H1 (cell line): ENCODE measurements around the gene KLHL24. TPM values are rescaled to one million over a fixed set of nuclear protein-coding genes. Genes with fewer than 3 reads are reported as not detected.

ENCODE experiments used
- CTCF ChIA-PET: fragments of 300-600 bp; sonication (Branson Sonifier 250); formaldehyde crosslinking; loops from one replicate; lab custom pipeline; 2021; ENCODE audit not compliant: partially characterized antibody; lab: Charles Lee
- POLR2A ChIA-PET: fragments of 300-600 bp; sonication (Branson Sonifier 250); formaldehyde crosslinking; loops from one replicate; lab custom pipeline; 2021; ENCODE audit warnings: inconsistent platforms; ENCODE audit not compliant: partially characterized antibody; lab: Charles Lee
- DNase-seq, 2 experiments: peaks; one replicate each; pipeline versions ENCODE4 v3.0.0 to v3.0.0-alpha.2; 2010 to 2022; ENCODE audit warnings: low spot score in 2 of 2, low read depth in 1 of 2, mixed read lengths in 1 of 2
- FAIRE-seq: peaks from 2 replicates; lab custom pipeline; 2011; peaks lifted over from hg19 to GRCh38; lab: Jason Lieb, UNC
- H2AFZ ChIP-seq: 2 replicates; pipeline ENCODE4 v1.8.1; 2012; ENCODE audit warnings: low read length, inconsistent platforms
- H2AK5ac ChIP-seq: 2 replicates; pipeline ENCODE4 v1.6.1; 2013; ENCODE audit warnings: low read depth, low read length
- H2BK120ac ChIP-seq: replicated peaks from 2 replicates; pipeline ENCODE3; 2013; ENCODE audit warnings: low read depth, low read length, inconsistent platforms
- H2BK12ac ChIP-seq: 2 replicates; pipeline ENCODE4 v1.6.1; 2013; ENCODE audit warnings: low read depth, low read length
- H2BK15ac ChIP-seq: 2 replicates; pipeline ENCODE4 v1.6.1; 2013; ENCODE audit warnings: low read length
- H2BK20ac ChIP-seq: 2 replicates; pipeline ENCODE4 v1.6.1; 2013; ENCODE audit warnings: low read length
- H2BK5ac ChIP-seq: 2 replicates; pipeline ENCODE4 v1.6.1; 2013; ENCODE audit warnings: low read depth, low read length
- H3K14ac ChIP-seq: 2 replicates; pipeline ENCODE4 v1.6.1; 2013; ENCODE audit warnings: inconsistent platforms; ENCODE audit not compliant: insufficient read length
- H3K18ac ChIP-seq: 2 replicates; pipeline ENCODE4 v1.6.1; 2013; ENCODE audit warnings: low read length; ENCODE audit errors: extremely low read depth
- H3K23ac ChIP-seq: 2 replicates; pipeline ENCODE4 v1.6.1; 2013; ENCODE audit warnings: inconsistent platforms; ENCODE audit not compliant: insufficient read length
- H3K23me2 ChIP-seq: 2 replicates; pipeline ENCODE4 v1.6.1; 2013; ENCODE audit warnings: low read depth, low read length
- H3K27ac ChIP-seq: 2 replicates; pipeline ENCODE4 v1.6.1; 2011; ENCODE audit warnings: low read depth, low read length, inconsistent platforms
- H3K27me3 ChIP-seq, 4 experiments: replicated peaks in 1 of 4; 1 replicate in 1 of 4; 2 replicates in 3 of 4; pipeline versions ENCODE4 v1.6.1 to v1.8.1; 2011 to 2013; ENCODE audit warnings: low read length in 3 of 4, mild to moderate bottlenecking in 3 of 4, inconsistent platforms in 2 of 4, mixed read lengths in 2 of 4, moderate library complexity in 1 of 4; ENCODE audit not compliant: control insufficient read depth in 3 of 4, insufficient read depth in 3 of 4; ENCODE audit errors: extremely low read depth in 1 of 4
- H3K36me3 ChIP-seq, 4 experiments: 2 replicates each; pipeline versions ENCODE4 v1.6.1 to v1.8.1; 2011 to 2013; ENCODE audit warnings: mild to moderate bottlenecking in 4 of 4, low read length in 3 of 4, moderate library complexity in 2 of 4, control low read depth in 1 of 4, inconsistent platforms in 1 of 4; ENCODE audit not compliant: insufficient read depth in 4 of 4, control insufficient read depth in 2 of 4
- H3K4ac ChIP-seq: replicated peaks from 2 replicates; pipeline ENCODE3; 2013; ENCODE audit warnings: low read length, low read depth, mixed read lengths, inconsistent platforms; ENCODE audit not compliant: insufficient read length
- H3K4me1 ChIP-seq, 4 experiments: replicated peaks in 1 of 4; 1 replicate in 1 of 4; 2 replicates in 3 of 4; pipeline versions ENCODE4 v1.6.1 to v1.8.1; 2011 to 2013; ENCODE audit warnings: low read length in 3 of 4, inconsistent platforms in 2 of 4, mixed read lengths in 1 of 4; ENCODE audit not compliant: insufficient read depth in 4 of 4, control insufficient read depth in 3 of 4
- H3K4me2 ChIP-seq, 2 experiments: 2 replicates each; pipeline versions ENCODE4 v1.6.1 to v1.8.1; 2011 to 2013; ENCODE audit warnings: low read depth in 2 of 2, low read length in 2 of 2, control low read depth in 1 of 2, inconsistent platforms in 1 of 2, mild to moderate bottlenecking in 1 of 2; ENCODE audit not compliant: insufficient read depth in 1 of 2
- H3K4me3 ChIP-seq, 4 experiments: fragments of 200-600, 300-600 bp in 1 of 4; sonication (generic), shearing (Covaris generic), sonication (Bioruptor Twin) in 1 of 4; 2 replicates each; pipeline versions ENCODE4 v1.5.1 to v1.8.1; 2011 to 2016; ENCODE audit warnings: low read length in 4 of 4, low read depth in 3 of 4, control low read depth in 2 of 4, inconsistent platforms in 2 of 4, mild to moderate bottlenecking in 2 of 4, mixed read lengths in 1 of 4, moderate library complexity in 1 of 4; ENCODE audit not compliant: insufficient read depth in 2 of 4; ENCODE audit errors: extremely low read depth in 1 of 4
- H3K56ac ChIP-seq: replicated peaks from 2 replicates; pipeline ENCODE3; 2013; ENCODE audit warnings: low read depth, mild to moderate bottlenecking, mixed read lengths, low read length, inconsistent platforms; ENCODE audit not compliant: insufficient read length
- H3K79me1 ChIP-seq: 2 replicates; pipeline ENCODE4 v1.6.1; 2013; ENCODE audit warnings: low read depth, low read length, control low read depth
- H3K79me2 ChIP-seq, 2 experiments: 2 replicates each; pipeline versions ENCODE4 v1.6.1 to v1.8.1; 2012 to 2013; ENCODE audit warnings: low read length in 2 of 2, mild to moderate bottlenecking in 2 of 2, inconsistent platforms in 1 of 2; ENCODE audit not compliant: insufficient read depth in 2 of 2, control insufficient read depth in 1 of 2
- H3K9ac ChIP-seq, 4 experiments: replicated peaks in 1 of 4; 1 replicate in 1 of 4; 2 replicates in 3 of 4; pipeline versions ENCODE4 v1.6.1 to v1.8.1; 2011 to 2013; ENCODE audit warnings: low read depth in 3 of 4, low read length in 3 of 4, control low read depth in 2 of 4, mild to moderate bottlenecking in 2 of 4, moderate library complexity in 2 of 4, inconsistent platforms in 1 of 4; ENCODE audit errors: extremely low read depth in 1 of 4
- H3K9me3 ChIP-seq, 2 experiments: 2 replicates each; pipeline versions ENCODE4 v1.6.1 to v1.8.1; 2012 to 2013; ENCODE audit warnings: mild to moderate bottlenecking in 2 of 2, moderate library complexity in 2 of 2, control low read depth in 1 of 2, inconsistent platforms in 1 of 2, low read depth in 1 of 2, low read length in 1 of 2, mixed read lengths in 1 of 2; ENCODE audit not compliant: insufficient read depth in 2 of 2
- H4K20me1 ChIP-seq, 2 experiments: replicated peaks in 1 of 2; 2 replicates each; pipeline versions ENCODE3 to v1.8.1; 2011 to 2013; ENCODE audit warnings: inconsistent platforms in 2 of 2, low read length in 2 of 2, mild to moderate bottlenecking in 1 of 2; ENCODE audit not compliant: insufficient read depth in 2 of 2, control insufficient read depth in 1 of 2
- H4K5ac ChIP-seq: 2 replicates; pipeline ENCODE4 v1.6.1; 2013; ENCODE audit warnings: low read length, low read depth, mixed read lengths, inconsistent platforms; ENCODE audit not compliant: insufficient read length
- H4K8ac ChIP-seq: 2 replicates; pipeline ENCODE4 v1.8.0; 2013; ENCODE audit warnings: mild to moderate bottlenecking, moderate library complexity, low read length, inconsistent platforms; ENCODE audit not compliant: insufficient read depth; ENCODE audit errors: extremely low read depth
- H4K91ac ChIP-seq: replicated peaks from 2 replicates; pipeline ENCODE3; 2013; ENCODE audit warnings: low read length, mixed read lengths, inconsistent platforms; ENCODE audit not compliant: insufficient read length
- ASH2L ChIP-seq: fragments of 200-600, 300-600 bp; sonication (generic); IDR thresholded peaks from one replicate; pipeline ENCODE4 v1.7.1; 2017; ENCODE audit warnings: low read length
- BACH1 ChIP-seq: IDR thresholded peaks from 2 replicates; pipeline ENCODE4 v1.6.1; 2012; ENCODE audit warnings: low read length, improper control_type of control experiment
- CHD1 ChIP-seq: IDR thresholded peaks from 2 replicates; pipeline ENCODE4 v1.6.1; 2012; ENCODE audit warnings: low read depth, low read length, improper control_type of control experiment
- GTF2F1 ChIP-seq: IDR thresholded peaks from 2 replicates; pipeline ENCODE4 v1.6.1; 2012; ENCODE audit warnings: low read depth, low read length, improper control_type of control experiment, borderline replicate concordance
- HDAC2 ChIP-seq, 2 experiments: fragments of 300-600 bp in 1 of 2; sonication (generic) in 1 of 2; IDR thresholded peaks; 2 replicates each; pipeline ENCODE4 v1.6.1; 2011 to 2012; ENCODE audit warnings: low read depth in 2 of 2, low read length in 2 of 2, mild to moderate bottlenecking in 2 of 2, moderate library complexity in 2 of 2, borderline replicate concordance in 1 of 2, inconsistent platforms in 1 of 2
- NANOG ChIP-seq: IDR thresholded peaks from 2 replicates; pipeline ENCODE4 v1.6.1; 2011; ENCODE audit warnings: low read length, low read depth, mild to moderate bottlenecking, inconsistent platforms; ENCODE audit not compliant: insufficient read depth, poor library complexity, severe bottlenecking
- POLR2AphosphoS5 ChIP-seq: IDR thresholded peaks from 2 replicates; pipeline ENCODE4 v1.6.1; 2011; ENCODE audit warnings: low read depth, low read length
- SIRT6 ChIP-seq: IDR thresholded peaks from one replicate; pipeline ENCODE4 v1.7.1; 2012; ENCODE audit warnings: low read length, inconsistent platforms
- SP4 ChIP-seq: IDR thresholded peaks from 2 replicates; pipeline ENCODE4 v1.6.1; 2012; ENCODE audit warnings: low read length, inconsistent platforms
- TBP ChIP-seq: IDR thresholded peaks from 2 replicates; pipeline ENCODE4 v1.6.1; 2011; ENCODE audit warnings: low read depth, low read length, improper control_type of control experiment
- WGBS, 2 experiments: shearing (Covaris generic) in 1 of 2; methylation state at CpG; one replicate each; pipeline versions ENCODE4 v1.1.6 to v1.1.7; 2013 to 2015; ENCODE audit warnings: low lambda C conversion rate in 2 of 2, mixed read lengths in 2 of 2, inconsistent platforms in 1 of 2, low coverage in 1 of 2, missing lambda C conversion rate in 1 of 2; ENCODE audit not compliant: insufficient replicate concordance in 2 of 2, insufficient coverage in 1 of 2, insufficient read length in 1 of 2; ENCODE audit errors: extremely low coverage in 1 of 2, missing lambda C conversion rate in 1 of 2; 5-methylcytosine and 5-hydroxymethylcytosine counted together
- polyA plus RNA-seq, 7 experiments: library from polyadenylated mRNA; depleted of rRNA in 3 of 7; stranded (reverse) in 5 of 7; unstranded in 2 of 7; fragments of >200 nt in 5 of 7; fragments of 200-250 nt in 2 of 7; gene quantifications; 1 replicate in 5 of 7; 2 replicates in 1 of 7; 4 replicates in 1 of 7; pipeline versions ENCODE4 v1.2.1 to v1.2.3, GENCODE V29; 2011 to 2013; ENCODE audit warnings: missing spikeins in 2 of 7, mixed read lengths in 2 of 7
- total RNA-seq: library from RNA; stranded (reverse); fragmentation: NEBNext Ultra II Directional; extraction: Animal tissue kit (Norgen Biotek cat#: 25700); gene quantifications from 2 replicates; pipeline ENCODE4 v1.2.1, GENCODE V29; 2021
- TF ChIP-seq, protein P1 (sequence below): IDR thresholded peaks from 2 replicates; pipeline ENCODE4 v1.6.1; 2012; ENCODE audit warnings: inconsistent platforms
- TF ChIP-seq, protein P2 (sequence below): IDR thresholded peaks from 2 replicates; pipeline ENCODE4 v1.6.1; 2011; ENCODE audit warnings: low read length, improper control_type of control experiment
- TF ChIP-seq, protein P3 (sequence below): IDR thresholded peaks from 2 replicates; pipeline ENCODE4 v1.6.1; 2011; ENCODE audit warnings: low read depth, mild to moderate bottlenecking, low read length; ENCODE audit not compliant: insufficient read depth

KLHL24 gene
- total and polyA plus RNA-seq, 2 of the 8 experiments (the other 6 are each of a cell fraction or from before 2014, with no cell fraction given), result 12.5 to 36.2 TPM

DNA sequence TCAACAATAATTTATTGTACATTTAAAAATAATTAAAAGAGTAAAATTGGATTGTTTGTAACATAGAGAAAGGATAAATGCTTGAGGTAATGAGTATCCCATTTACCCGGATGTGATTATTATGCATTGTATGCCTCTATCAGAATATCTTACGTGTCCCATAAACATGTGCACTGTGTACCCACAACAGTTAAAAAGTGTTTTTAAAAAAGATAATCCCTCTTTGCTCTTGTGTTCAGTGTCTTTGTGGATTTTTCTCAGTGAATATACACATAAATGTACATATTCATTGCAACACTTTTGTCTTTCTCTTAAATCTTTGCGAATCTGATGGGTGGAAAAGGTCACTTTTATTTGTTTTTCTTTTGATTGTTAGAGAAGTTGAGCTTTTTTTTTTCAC is 82.6 kb downstream of the KLHL24 start:
- Histone ChIP-seq H4K91ac (no peak overlapping the region), H3K9ac (no peak overlapping the region), H3K79me1 (no peaks in the 10 kb centered on the region), H4K5ac (no peak overlapping the region), H3K79me2 (peaks cover 0 to 23% of the 10 kb centered on the region in 2 experiments; a peak in 2 of 4 replicates), H3K56ac (no peak overlapping the region), H2BK20ac (no peak overlapping the region), H3K14ac (no peak overlapping the region), H2BK15ac (no peak overlapping the region), H3K9me3 (no peaks in the 10 kb centered on the region), H3K23ac (no peak overlapping the region), H3K4me3 (no peak overlapping the region), H3K4me2 (no peak overlapping the region), H4K20me1 (peaks cover 0 to 2% of the 10 kb centered on the region in 2 experiments), H2AK5ac (no peak overlapping the region), H2BK5ac (no peak overlapping the region), H3K18ac (no peak overlapping the region), H3K4ac (no peak overlapping the region), H3K27me3 (no peaks in the 10 kb centered on the region), H2AFZ (no peak overlapping the region), H3K27ac (no peak overlapping the region), H3K23me2 (no peaks in the 10 kb centered on the region), H4K8ac (no peak overlapping the region), H3K36me3 (peaks cover 2 to 75% (median 32%) of the 10 kb centered on the region in 4 experiments; a peak in 7 of 8 replicates), H2BK120ac (no peak overlapping the region), H2BK12ac (no peak overlapping the region), H3K4me1 (no peaks in the 10 kb centered on the region)
- FAIRE-seq (no peak), DNase-seq (no peak)
- ChIA-PET CTCF (interaction anchor here (1.0 kb wide), 1 partner anchor 19 kb away, joined by 3 read pairs; no protein-coding TSS in a partner anchor), POLR2A (no interaction called here)
- 89% methylated on average over 3 of the region's 3 CpGs; no CpG with 5 or more reads in 1 of the 2 experiments for WGBS, 2 experiments
- TF ChIP-seq CHD1 (no peak), GTF2F1 (no peak), ASH2L (no peak), NANOG (no peak), SIRT6 (no peak), SP4 (no peak), HDAC2 (IDR thresholded peaks at IDR 0.05; ENCODE audit: borderline replicate concordance in 1 of 2, low read depth in 2 of 2, low read length in 2 of 2) (no peak), TBP (no peak), POLR2AphosphoS5 (no peak), BACH1 (no peak)
- TF ChIP-seq, protein P1, sequence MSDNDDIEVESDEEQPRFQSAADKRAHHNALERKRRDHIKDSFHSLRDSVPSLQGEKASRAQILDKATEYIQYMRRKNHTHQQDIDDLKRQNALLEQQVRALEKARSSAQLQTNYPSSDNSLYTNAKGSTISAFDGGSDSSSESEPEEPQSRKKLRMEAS, result no peak
- TF ChIP-seq, protein P2, sequence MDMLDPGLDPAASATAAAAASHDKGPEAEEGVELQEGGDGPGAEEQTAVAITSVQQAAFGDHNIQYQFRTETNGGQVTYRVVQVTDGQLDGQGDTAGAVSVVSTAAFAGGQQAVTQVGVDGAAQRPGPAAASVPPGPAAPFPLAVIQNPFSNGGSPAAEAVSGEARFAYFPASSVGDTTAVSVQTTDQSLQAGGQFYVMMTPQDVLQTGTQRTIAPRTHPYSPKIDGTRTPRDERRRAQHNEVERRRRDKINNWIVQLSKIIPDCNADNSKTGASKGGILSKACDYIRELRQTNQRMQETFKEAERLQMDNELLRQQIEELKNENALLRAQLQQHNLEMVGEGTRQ, result no peak
- TF ChIP-seq, protein P3, sequence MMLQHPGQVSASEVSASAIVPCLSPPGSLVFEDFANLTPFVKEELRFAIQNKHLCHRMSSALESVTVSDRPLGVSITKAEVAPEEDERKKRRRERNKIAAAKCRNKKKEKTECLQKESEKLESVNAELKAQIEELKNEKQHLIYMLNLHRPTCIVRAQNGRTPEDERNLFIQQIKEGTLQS, result no peak
